Measurements from ENCODE around the gene SGMS1. TPM values are rescaled to one million over a fixed set of nuclear protein-coding genes. Genes with fewer than 3 reads are reported as not detected.
A peak's percentile ranks its signal among the peaks of the same experiment; 100 is the strongest.
"Not testable (repeated sequence)": the region's sequence is repeated elsewhere in the genome, so short reads cannot be mapped to it uniquely, and the experiment has no call there.

The SGMS1 gene
- 28.2 TPM in 2 replicates for polyA plus RNA-seq (2011; rRNA removed)
- 15.3 and 21.3 TPM in 2 replicates for polyA plus RNA-seq (2012; cell fraction: cytosol; rRNA removed)
- polyA plus RNA-seq (2012; cell fraction: nucleus; rRNA removed) = 17.9 and 19.2 TPM in 2 replicates
- 20.2 to 23.2 TPM (median 22.7 TPM) in 3 replicates for polyA plus RNA-seq (2017; fragmentation: RNase III; extraction: RNeasy Plus Mini Kit Qiagen cat#74134 plus additional on column Dnase treatment)
- 23.8 and 26.8 TPM in 2 replicates for polyA minus RNA-seq (2011; rRNA and poly(A)+ RNA removed)

DNA sequence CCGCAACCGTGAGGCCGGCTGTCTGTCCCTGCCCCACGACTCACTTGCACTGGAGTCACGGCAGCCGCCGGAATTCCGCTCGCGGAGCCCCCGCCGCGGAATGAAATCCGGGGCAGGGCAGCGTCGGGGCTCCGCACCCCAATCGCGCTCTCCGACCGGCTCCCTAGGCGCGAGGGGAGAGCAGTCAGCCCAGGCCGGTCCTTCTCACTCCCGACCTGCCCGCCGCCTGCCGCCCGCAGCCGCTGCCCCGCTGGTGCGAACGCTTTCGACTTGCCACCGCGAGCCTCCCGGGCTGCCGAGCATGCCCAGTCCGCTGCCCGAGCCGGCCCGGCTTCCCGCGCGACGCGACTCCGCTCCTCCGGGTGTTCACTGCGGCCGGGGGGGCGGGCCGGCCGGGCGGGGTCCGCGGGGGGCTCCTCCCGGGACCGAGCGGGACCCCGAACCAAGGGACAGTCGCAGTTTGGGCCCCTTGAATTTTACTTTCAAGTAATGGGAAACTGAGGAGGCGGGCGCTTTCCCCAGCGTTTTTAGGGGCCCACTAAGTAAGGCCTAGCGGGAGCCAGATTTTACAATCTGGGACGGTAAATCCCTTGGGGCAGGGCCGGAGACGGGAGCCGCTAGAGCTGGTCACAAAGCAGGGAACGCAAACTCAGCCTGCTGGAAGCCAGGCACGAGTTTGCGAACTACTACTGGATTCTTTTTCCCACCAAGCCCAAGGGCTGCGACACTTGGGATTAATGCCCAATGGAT, at the start of gene SGMS1:
TSS of gene SGMS1 (minus strand) at position 294 of the 750 bp plus-strand sequence. CDS start 279,842 bp downstream, outside the sequence.
- 0 out of 2 replicates have a peak, but pooled peaks have one; percentile 20 for TF ChIP-seq HOXB5 (CRISPR knock-in tag; IDR thresholded peaks at IDR 0.05)
- TF ChIP-seq CHD4 (IDR thresholded peaks at IDR 0.05; ENCODE audit: borderline replicate concordance) = no peak
- TF ChIP-seq FOSL2 (IDR thresholded peaks at IDR 0.05) = no peak
- TF ChIP-seq FOSL2 (CRISPR knock-in tag; IDR thresholded peaks at IDR 0.05) = no peak
- TF ChIP-seq GATA3 (IDR thresholded peaks at IDR 0.05; ENCODE audit: borderline replicate concordance) = 0 out of 2 replicates have a peak, but pooled peaks have one; percentile 24
- no peak for TF ChIP-seq ZSCAN20 (CRISPR knock-in tag; IDR thresholded peaks at IDR 0.05)
- TF ChIP-seq RCOR1 (IDR thresholded peaks at IDR 0.05; ENCODE audit: low read depth, low read length) = no peak
- TF ChIP-seq RAD21 (conservative IDR thresholded peaks at IDR 0.05 in 1 of 2, IDR thresholded peaks at IDR 0.05 in 1 of 2) = no peak
- TF ChIP-seq NR3C1 (IDR thresholded peaks at IDR 0.05) = no peak
- TF ChIP-seq POLR2A (IDR thresholded peaks at IDR 0.05; ENCODE audit: low read length) = peak; percentile 61
- TF ChIP-seq, protein P1, sequence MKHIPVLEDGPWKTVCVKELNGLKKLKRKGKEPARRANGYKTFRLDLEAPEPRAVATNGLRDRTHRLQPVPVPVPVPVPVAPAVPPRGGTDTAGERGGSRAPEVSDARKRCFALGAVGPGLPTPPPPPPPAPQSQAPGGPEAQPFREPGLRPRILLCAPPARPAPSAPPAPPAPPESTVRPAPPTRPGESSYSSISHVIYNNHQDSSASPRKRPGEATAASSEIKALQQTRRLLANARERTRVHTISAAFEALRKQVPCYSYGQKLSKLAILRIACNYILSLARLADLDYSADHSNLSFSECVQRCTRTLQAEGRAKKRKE (CRISPR knock-in tag; IDR thresholded peaks at IDR 0.05; ENCODE audit: low read depth) = no peak
- no peak for TF ChIP-seq MAZ (IDR thresholded peaks at IDR 0.05; ENCODE audit: borderline replicate concordance, low read depth, low read length)
- TF ChIP-seq, protein P2, sequence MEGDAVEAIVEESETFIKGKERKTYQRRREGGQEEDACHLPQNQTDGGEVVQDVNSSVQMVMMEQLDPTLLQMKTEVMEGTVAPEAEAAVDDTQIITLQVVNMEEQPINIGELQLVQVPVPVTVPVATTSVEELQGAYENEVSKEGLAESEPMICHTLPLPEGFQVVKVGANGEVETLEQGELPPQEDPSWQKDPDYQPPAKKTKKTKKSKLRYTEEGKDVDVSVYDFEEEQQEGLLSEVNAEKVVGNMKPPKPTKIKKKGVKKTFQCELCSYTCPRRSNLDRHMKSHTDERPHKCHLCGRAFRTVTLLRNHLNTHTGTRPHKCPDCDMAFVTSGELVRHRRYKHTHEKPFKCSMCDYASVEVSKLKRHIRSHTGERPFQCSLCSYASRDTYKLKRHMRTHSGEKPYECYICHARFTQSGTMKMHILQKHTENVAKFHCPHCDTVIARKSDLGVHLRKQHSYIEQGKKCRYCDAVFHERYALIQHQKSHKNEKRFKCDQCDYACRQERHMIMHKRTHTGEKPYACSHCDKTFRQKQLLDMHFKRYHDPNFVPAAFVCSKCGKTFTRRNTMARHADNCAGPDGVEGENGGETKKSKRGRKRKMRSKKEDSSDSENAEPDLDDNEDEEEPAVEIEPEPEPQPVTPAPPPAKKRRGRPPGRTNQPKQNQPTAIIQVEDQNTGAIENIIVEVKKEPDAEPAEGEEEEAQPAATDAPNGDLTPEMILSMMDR (IDR thresholded peaks at IDR 0.05) = no peak
- TF ChIP-seq PHF8 (IDR thresholded peaks at IDR 0.05; ENCODE audit: borderline replicate concordance, low read depth) = peak; percentile 80
- TF ChIP-seq, protein P3, sequence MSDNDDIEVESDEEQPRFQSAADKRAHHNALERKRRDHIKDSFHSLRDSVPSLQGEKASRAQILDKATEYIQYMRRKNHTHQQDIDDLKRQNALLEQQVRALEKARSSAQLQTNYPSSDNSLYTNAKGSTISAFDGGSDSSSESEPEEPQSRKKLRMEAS (IDR thresholded peaks at IDR 0.05) = peak; percentile 55
- no peak for TF ChIP-seq SREBF2 (IDR thresholded peaks at IDR 0.05)
- TF ChIP-seq, protein P4, sequence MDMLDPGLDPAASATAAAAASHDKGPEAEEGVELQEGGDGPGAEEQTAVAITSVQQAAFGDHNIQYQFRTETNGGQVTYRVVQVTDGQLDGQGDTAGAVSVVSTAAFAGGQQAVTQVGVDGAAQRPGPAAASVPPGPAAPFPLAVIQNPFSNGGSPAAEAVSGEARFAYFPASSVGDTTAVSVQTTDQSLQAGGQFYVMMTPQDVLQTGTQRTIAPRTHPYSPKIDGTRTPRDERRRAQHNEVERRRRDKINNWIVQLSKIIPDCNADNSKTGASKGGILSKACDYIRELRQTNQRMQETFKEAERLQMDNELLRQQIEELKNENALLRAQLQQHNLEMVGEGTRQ (IDR thresholded peaks at IDR 0.05) = no peak
- no peak for TF ChIP-seq EP300 (IDR thresholded peaks at IDR 0.05)
- TF ChIP-seq ESRRA (IDR thresholded peaks at IDR 0.05; ENCODE audit: borderline replicate concordance, low read length) = no peak
- Histone ChIP-seq H3K9me3 (no peaks in the 10 kb centered on the region), H3K27ac (peak within 1 kb of the TSS; percentile 96 to 98), H3K4me1 (peaks cover 18% of the 10 kb centered on the region), H3K4me2 (peak within 1 kb of the TSS; percentile 100), H3K4me3 (peak within 1 kb of the TSS; percentile 89)
- WGBS (ENCODE audit: missing lambda C conversion rate) = 2% methylated on average over 17 of the region's 74 CpGs
- peak; percentile 48 to 65 for ATAC-seq
- CTCF ChIA-PET = interaction anchor here (0.7 to 4.3 kb wide), 15 partner anchors 12 to 256 kb away, joined by 3 to 12 read pairs (median 4); no protein-coding TSS in a partner anchor
- peak; percentile 81 to 86 for DNase-seq (ENCODE audit: low read depth in 1 of 2, low spot score in 1 of 2)
- POLR2A ChIA-PET = interaction anchor here (0.7 to 2.8 kb wide), 16 partner anchors 11 to 229 kb away, joined by 3 to 24 read pairs (median 5); partner anchors contain the start of gene ASAH2B
- FAIRE-seq = no peak

DNA sequence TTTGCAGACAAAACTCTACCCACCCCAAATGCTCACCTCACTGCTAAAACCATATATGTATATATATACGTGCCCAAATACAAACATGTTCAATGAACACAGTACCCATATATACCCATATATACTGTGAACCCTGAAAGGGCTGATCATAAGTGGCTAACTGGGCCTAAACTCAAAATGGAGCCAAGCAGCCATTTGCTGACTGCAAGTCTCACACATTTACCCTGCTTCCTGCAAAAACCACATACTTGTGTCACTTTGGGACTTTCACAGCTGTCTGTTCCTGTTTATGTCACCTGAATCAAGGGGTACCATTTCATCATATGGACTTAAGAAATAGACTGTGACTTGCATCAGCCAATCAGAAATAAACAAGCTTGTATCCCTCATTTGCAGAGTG, 48.4 kb upstream of the SGMS1 start:
- POLR2A ChIA-PET = not testable (repeated sequence)

DNA sequence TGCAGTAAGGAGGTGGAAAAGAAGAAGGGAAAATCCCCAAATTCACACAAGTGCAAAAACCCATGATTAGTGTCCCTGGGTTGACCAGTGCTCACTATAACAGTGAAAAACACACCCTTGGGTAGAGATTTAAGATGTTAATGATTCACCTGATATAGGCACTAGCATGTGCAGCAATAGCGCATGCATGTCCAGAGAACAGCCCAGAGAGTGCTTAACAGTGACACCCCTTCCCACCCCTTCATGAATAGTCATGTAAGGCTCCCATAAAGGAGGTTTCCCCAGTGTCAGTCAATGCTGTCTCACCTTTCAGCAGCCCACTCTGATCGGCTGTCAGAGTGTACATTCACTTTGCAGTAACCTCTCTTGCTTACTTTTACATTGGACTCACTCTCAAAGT, 47.9 kb upstream of the SGMS1 start:
- WGBS (ENCODE audit: missing lambda C conversion rate) = 51% methylated on average over 2 of the region's 2 CpGs
- H3K9me3 ChIP-seq; CTCF ChIA-PET; H3K4me3 ChIP-seq; DNase-seq (ENCODE audit: low read depth in 1 of 2, low spot score in 1 of 2); H3K27ac ChIP-seq; H3K4me1 ChIP-seq; ATAC-seq; H3K4me2 ChIP-seq; FAIRE-seq; POLR2A ChIA-PET: not testable (repeated sequence)

More for the DNA sequence above, 48.4 kb upstream of the SGMS1 start:
- H3K9me3 ChIP-seq; DNase-seq (ENCODE audit: low read depth in 1 of 2, low spot score in 1 of 2); H3K4me3 ChIP-seq; H3K4me1 ChIP-seq; H3K4me2 ChIP-seq; ATAC-seq; CTCF ChIA-PET; FAIRE-seq; H3K27ac ChIP-seq: not testable (repeated sequence)
- 17% methylated on average over 1 of the region's 1 CpG for WGBS (ENCODE audit: missing lambda C conversion rate)

DNA sequence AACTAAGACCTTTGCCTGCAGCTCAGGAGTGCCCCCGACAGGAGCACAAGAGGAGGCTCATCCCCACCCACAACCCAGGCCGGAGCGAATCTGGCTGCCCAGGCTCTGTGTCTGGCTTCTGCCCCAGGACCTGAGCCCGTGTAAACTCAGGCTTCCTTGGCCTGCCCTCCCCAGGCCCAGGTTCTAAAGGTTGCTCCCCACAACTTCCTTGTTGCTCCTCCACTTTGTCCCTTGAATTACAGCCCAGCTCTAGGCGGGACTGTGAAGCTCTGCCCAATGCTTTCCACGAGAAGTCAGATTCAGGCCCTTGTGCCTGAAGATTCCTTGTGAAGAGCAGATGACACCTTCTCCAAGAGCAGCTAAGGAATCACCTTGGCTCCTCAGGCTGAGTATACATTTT, 46.2 kb upstream of the SGMS1 start:
- H3K4me3 ChIP-seq; FAIRE-seq; POLR2A ChIA-PET; DNase-seq (ENCODE audit: low read depth in 1 of 2, low spot score in 1 of 2); H3K4me1 ChIP-seq; H3K4me2 ChIP-seq; H3K9me3 ChIP-seq; CTCF ChIA-PET; H3K27ac ChIP-seq: not testable (repeated sequence)
- WGBS (ENCODE audit: missing lambda C conversion rate) = 45% methylated on average over 3 of the region's 6 CpGs
- ATAC-seq = peak in 1 of 2 experiments; percentile 40; a peak in 1 of 6 replicates

DNA sequence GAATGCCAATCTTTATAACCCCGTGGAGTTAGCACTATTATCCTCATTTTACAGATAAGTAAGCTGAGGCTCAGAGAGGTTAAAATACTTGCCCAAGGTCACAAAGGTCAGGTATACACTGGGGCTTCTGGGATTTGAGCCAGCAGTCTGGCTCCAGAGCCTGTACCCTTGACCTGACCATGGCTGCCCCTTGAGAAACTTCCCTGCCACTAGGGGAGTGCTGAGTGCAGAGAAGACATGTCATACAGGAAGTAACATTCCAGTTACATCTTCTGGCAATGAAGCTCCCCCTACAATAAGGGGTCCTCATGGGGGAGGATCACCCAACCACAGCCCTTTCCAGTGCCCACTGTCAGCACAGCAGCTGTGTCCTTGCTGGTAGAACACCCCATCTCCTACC, 43.6 kb upstream of the SGMS1 start:
- H3K27ac ChIP-seq; FAIRE-seq; H3K9me3 ChIP-seq; CTCF ChIA-PET; H3K4me3 ChIP-seq; POLR2A ChIA-PET; H3K4me1 ChIP-seq; DNase-seq (ENCODE audit: low read depth in 1 of 2, low spot score in 1 of 2); H3K4me2 ChIP-seq: not testable (repeated sequence)
- peak in 1 of 2 experiments; percentile 55; a peak in 2 of 6 replicates for ATAC-seq
- 0% methylated on average over 1 of the region's 1 CpG for WGBS (ENCODE audit: missing lambda C conversion rate)

DNA sequence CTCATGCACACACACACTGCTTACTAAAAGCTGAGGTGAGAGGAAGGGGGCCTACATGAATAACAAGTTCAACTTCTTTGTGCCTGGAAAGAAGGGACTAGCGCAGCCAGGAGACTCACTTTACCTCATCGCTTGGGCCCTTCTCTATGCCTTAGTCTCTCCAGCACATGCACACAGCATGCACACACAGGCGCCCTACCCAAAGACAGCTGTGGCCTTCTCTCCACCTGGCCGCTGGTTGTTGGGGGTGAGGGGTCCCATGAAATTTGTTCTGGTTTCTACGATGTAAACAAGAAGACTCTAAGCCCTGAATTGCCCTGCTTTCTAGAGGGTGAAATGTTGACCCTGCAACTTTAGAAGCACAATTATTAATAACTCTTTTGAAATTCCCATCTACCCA, 38.7 kb upstream of the SGMS1 start:
- CTCF ChIA-PET; H3K4me3 ChIP-seq; ATAC-seq; H3K9me3 ChIP-seq; H3K27ac ChIP-seq; FAIRE-seq; DNase-seq (ENCODE audit: low read depth in 1 of 2, low spot score in 1 of 2); POLR2A ChIA-PET; H3K4me2 ChIP-seq; H3K4me1 ChIP-seq: not testable (repeated sequence)
- 47% methylated on average over 5 of the region's 5 CpGs for WGBS (ENCODE audit: missing lambda C conversion rate)

All from A549 (cell line).